ENCODE results near the gene SVIL. TPM values are rescaled to one million over a fixed set of nuclear protein-coding genes. Genes with fewer than 3 reads are reported as not detected.

SVIL gene
- polyA plus RNA-seq, 1 donor (not counting 4 experiments of a cell fraction or from before 2014, with no cell fraction given): 16.2 TPM

DNA sequence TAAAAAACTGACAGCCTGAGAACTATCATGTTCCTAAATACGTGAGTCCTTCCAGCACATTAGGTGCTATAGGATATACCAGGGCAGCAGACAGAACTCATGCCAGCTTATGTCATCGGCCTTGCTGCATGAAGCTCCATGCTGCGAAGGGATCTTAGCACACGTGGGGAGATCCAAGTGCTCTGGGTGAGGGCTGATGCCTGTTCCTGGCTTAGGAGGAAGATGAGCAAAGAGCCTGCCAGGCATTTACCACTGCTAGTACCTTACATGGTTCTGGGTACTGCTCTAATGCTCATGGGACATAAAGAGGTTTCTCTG, 43.2 kb downstream of the SVIL start:
- dilution Hi-C loops (cut with MboI; ENCODE audit: extremely low pct_ligation_motif_present, low sequenced_read_pairs): no loop called here
- H3K9me1 ChIP-seq (ENCODE audit: control insufficient read depth, extremely low read depth, insufficient read depth, low read length): no peaks in the 10 kb centered on the region
- no peak overlapping the region for H3K4me2 ChIP-seq (ENCODE audit: control insufficient read depth, extremely low read depth, insufficient read depth, low read depth, low read length)
- H3K36me3 ChIP-seq (ENCODE audit: control insufficient read depth in 2 of 2, extremely low read depth in 1 of 2, insufficient read depth in 2 of 2, low read length in 2 of 2): peaks cover 0 to 4% of the 10 kb centered on the region in 2 experiments
- peak overlapping the region; percentile 2 for H3K27ac ChIP-seq (ENCODE audit: control insufficient read depth, insufficient read depth, low read length)
- no peaks in the 10 kb centered on the region for H4K20me1 ChIP-seq (ENCODE audit: control insufficient read depth, extremely low read depth, insufficient read depth, low read length)
- no peaks in the 10 kb centered on the region for H3K27me3 ChIP-seq (ENCODE audit: control insufficient read depth, extremely low read depth, insufficient read depth, low read length)
- no peak overlapping the region for H2AFZ ChIP-seq (ENCODE audit: control insufficient read depth, low read length)
- FAIRE-seq (no peak), DNase-seq (ENCODE audit: low read depth, low spot score) (no peak)
- TF ChIP-seq EZH2 (IDR thresholded peaks at IDR 0.05; ENCODE audit: low read length) (no peak), CTCF (optimal IDR thresholded peaks at IDR 0.05 in 1 of 3, IDR thresholded peaks at IDR 0.05 in 1 of 3, conservative IDR thresholded peaks at IDR 0.05 in 1 of 3; ENCODE audit: extremely low read depth in 1 of 3, insufficient read depth in 2 of 3, low read length in 3 of 3) (no peak)
- H3K4me1 ChIP-seq (ENCODE audit: control insufficient read depth, extremely low read depth, insufficient read depth, low read length): peaks cover 16% of the 10 kb centered on the region
- no peaks in the 10 kb centered on the region for H3K9me3 ChIP-seq (ENCODE audit: control insufficient read depth, low read depth, low read length)
- H3K9ac ChIP-seq (ENCODE audit: control insufficient read depth, extremely low read depth, insufficient read depth, low read length): no peak overlapping the region
- H3K79me2 ChIP-seq (ENCODE audit: control insufficient read depth, insufficient read depth, low read length): peaks cover 13% of the 10 kb centered on the region
- H3K4me3 ChIP-seq (ENCODE audit: control insufficient read depth in 2 of 3, extremely low read depth in 1 of 3, insufficient read depth in 2 of 3, low read depth in 1 of 3, low read length in 3 of 3): no peak overlapping the region

DNA sequence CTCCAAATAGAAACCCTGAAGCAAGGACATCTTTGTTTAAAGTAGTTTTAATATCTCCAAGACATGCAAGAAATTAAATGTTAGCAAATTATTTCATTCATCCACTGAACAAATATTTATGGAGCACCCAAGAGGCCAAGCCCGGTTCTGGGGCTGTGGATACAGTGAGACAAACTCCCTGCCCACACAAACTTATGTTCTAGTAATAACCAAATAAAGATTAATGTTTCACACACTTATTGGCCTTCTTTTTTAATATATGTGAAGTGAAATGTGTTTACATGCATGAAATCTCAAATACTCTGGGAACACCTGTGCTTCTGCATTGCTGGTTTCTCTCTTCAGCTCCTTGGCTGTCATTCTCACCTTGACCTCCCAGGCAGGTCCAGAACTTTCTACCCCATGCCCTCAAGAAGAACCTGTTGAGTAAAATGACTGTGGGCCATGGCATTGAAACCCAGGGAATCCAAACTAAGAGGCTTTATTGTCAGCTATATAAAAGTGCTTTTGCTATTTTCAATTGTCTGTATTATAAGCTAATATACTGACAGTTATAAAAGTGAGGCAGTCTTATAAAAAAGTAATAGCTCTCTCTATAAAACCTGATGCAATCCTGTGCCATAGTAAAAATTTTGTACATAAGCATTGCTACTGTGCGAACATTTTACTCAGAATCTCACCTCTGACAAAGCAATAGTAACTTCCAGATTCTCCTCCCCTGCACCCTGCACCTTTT, 43.7 kb downstream of the SVIL start:
- no peaks in the 10 kb centered on the region for H3K9me3 ChIP-seq (ENCODE audit: control insufficient read depth, low read depth, low read length)
- H3K9ac ChIP-seq (ENCODE audit: control insufficient read depth, extremely low read depth, insufficient read depth, low read length): peak overlapping the region; percentile 57
- no peak for DNase-seq (ENCODE audit: low read depth, low spot score)
- no peaks in the 10 kb centered on the region for H4K20me1 ChIP-seq (ENCODE audit: control insufficient read depth, extremely low read depth, insufficient read depth, low read length)
- TF ChIP-seq CTCF (optimal IDR thresholded peaks at IDR 0.05 in 1 of 3, IDR thresholded peaks at IDR 0.05 in 1 of 3, conservative IDR thresholded peaks at IDR 0.05 in 1 of 3; ENCODE audit: extremely low read depth in 1 of 3, insufficient read depth in 2 of 3, low read length in 3 of 3) (no peak), EZH2 (IDR thresholded peaks at IDR 0.05; ENCODE audit: low read length) (no peak)
- H3K9me1 ChIP-seq (ENCODE audit: control insufficient read depth, extremely low read depth, insufficient read depth, low read length): no peaks in the 10 kb centered on the region
- FAIRE-seq: no peak
- no peak overlapping the region for H3K4me3 ChIP-seq (ENCODE audit: control insufficient read depth in 2 of 3, extremely low read depth in 1 of 3, insufficient read depth in 2 of 3, low read depth in 1 of 3, low read length in 3 of 3)
- peaks cover 0 to 4% of the 10 kb centered on the region in 2 experiments for H3K36me3 ChIP-seq (ENCODE audit: control insufficient read depth in 2 of 2, extremely low read depth in 1 of 2, insufficient read depth in 2 of 2, low read length in 2 of 2)
- no peak overlapping the region for H2AFZ ChIP-seq (ENCODE audit: control insufficient read depth, low read length)
- peaks cover 12% of the 10 kb centered on the region for H3K79me2 ChIP-seq (ENCODE audit: control insufficient read depth, insufficient read depth, low read length)
- H3K27me3 ChIP-seq (ENCODE audit: control insufficient read depth, extremely low read depth, insufficient read depth, low read length): no peaks in the 10 kb centered on the region
- dilution Hi-C loops (cut with MboI; ENCODE audit: extremely low pct_ligation_motif_present, low sequenced_read_pairs): no loop called here
- H3K4me1 ChIP-seq (ENCODE audit: control insufficient read depth, extremely low read depth, insufficient read depth, low read length): peaks cover 16% of the 10 kb centered on the region
- H3K4me2 ChIP-seq (ENCODE audit: control insufficient read depth, extremely low read depth, insufficient read depth, low read depth, low read length): no peak overlapping the region
- H3K27ac ChIP-seq (ENCODE audit: control insufficient read depth, insufficient read depth, low read length): peak overlapping the region; percentile 81

Measured in keratinocyte (primary cell).